Ramos (cell line): ENCODE measurements around the gene WT1.

ENCODE experiments used
- in situ Hi-C: fragments of 300-500 bp; cut with MboI; formaldehyde crosslinking; loops from one replicate; pipeline ENCODE4 v1.14.3; 2022; ENCODE audit warnings: low sequenced_read_pairs; ENCODE audit not compliant: unreplicated experiment

Gene WT1

GRCh38 chr11:32341620-32342613 is 93.4 kb downstream of the WT1 start:
- in situ Hi-C loops, result no loop called here

DNA sequence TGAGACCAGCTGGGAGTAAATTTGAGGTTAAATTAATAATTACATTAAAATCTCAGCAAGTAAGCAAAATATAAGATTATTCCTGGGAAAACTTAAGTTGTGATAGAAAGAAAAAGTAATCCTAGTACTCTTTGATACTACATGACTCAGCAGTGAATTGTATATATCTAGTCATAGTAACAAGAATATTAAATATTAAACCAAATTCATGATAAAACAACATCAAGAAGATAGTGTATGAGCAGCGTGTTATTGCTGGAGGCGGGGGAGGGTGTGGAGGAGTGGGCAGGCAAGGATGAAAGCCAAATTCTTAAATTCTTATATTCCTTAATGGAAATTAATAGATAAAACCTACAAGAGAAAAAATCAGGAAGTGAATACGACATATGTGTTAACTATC is 95.2 kb downstream of the WT1 start:
- in situ Hi-C loops, result no loop called here
